WTC11 (cell line): ENCODE measurements around the gene RPL37A. TPM values are rescaled to one million over a fixed set of nuclear protein-coding genes. Genes with fewer than 3 reads are reported as not detected.

ENCODE experiments used
- ATAC-seq: fragments of 200-7000 bp; cut with Tn5 transposase; 2 replicates; pipeline ENCODE4 v1.10.0; 2021; ENCODE audit warnings: mild to moderate bottlenecking, moderate library complexity
- CTCF ChIA-PET: fragments of 300-600 bp; sonication (Branson Sonifier 250); formaldehyde crosslinking; loops from one replicate; lab custom pipeline; 2021; ENCODE audit warnings: antibody characterized with exemption; lab: Charles Lee
- POLR2A ChIA-PET: fragments of 350-600 bp; sonication (Branson Sonifier 250); formaldehyde crosslinking; loops from one replicate; lab custom pipeline; 2021; ENCODE audit warnings: antibody characterized with exemption; lab: Charles Lee
- DNase-seq: peaks from one replicate; pipeline ENCODE4 v3.0.0; 2021; ENCODE audit warnings: low spot score
- H3K27ac Mint-ChIP-seq: 2 replicates; pipeline ENCODE4 v1.8.0; 2021; ENCODE audit warnings: mixed read lengths
- H3K27me3 Mint-ChIP-seq: 2 replicates; pipeline ENCODE4 v1.8.0; 2021; ENCODE audit warnings: low read depth, mild to moderate bottlenecking, moderate library complexity, mixed read lengths
- H3K36me3 Mint-ChIP-seq: 2 replicates; pipeline ENCODE4 v1.8.0; 2021; ENCODE audit warnings: mixed read lengths
- H3K4me1 Mint-ChIP-seq: 2 replicates; pipeline ENCODE4 v1.8.0; 2022; ENCODE audit warnings: mixed read lengths
- H3K4me3 Mint-ChIP-seq: 2 replicates; pipeline ENCODE4 v1.8.0; 2021; ENCODE audit warnings: mild to moderate bottlenecking, moderate library complexity, mixed read lengths
- H3K9me3 Mint-ChIP-seq: 2 replicates; pipeline ENCODE4 v1.8.0; 2021; ENCODE audit warnings: mixed read lengths
- ARID4B ChIP-seq: sonication (generic); formaldehyde crosslinking; IDR thresholded peaks from 2 replicates; pipeline ENCODE4 v1.8.0; 2023; ENCODE audit warnings: missing genetic modification reagents, mild to moderate bottlenecking, borderline replicate concordance
- CREB1 ChIP-seq: sonication (generic); formaldehyde crosslinking; IDR thresholded peaks from 2 replicates; pipeline ENCODE4 v1.8.0; 2023; ENCODE audit warnings: mild to moderate bottlenecking, missing genetic modification reagents
- E2F4 ChIP-seq: sonication (generic); formaldehyde crosslinking; IDR thresholded peaks from 2 replicates; pipeline ENCODE4 v1.8.1; 2022; ENCODE audit warnings: low read depth, mild to moderate bottlenecking, moderate library complexity, missing genetic modification reagents, borderline replicate concordance
- EMX1 ChIP-seq: fragments of 250-450 bp; sonication (Bioruptor Pico); IDR thresholded peaks from 2 replicates; pipeline ENCODE4 v1.8.0; 2021; ENCODE audit warnings: mild to moderate bottlenecking
- FOXJ3 ChIP-seq: sonication (generic); formaldehyde crosslinking; IDR thresholded peaks from 2 replicates; pipeline ENCODE4 v1.9.0; 2021; ENCODE audit warnings: missing genetic modification reagents, mild to moderate bottlenecking, borderline replicate concordance
- FOXP1 ChIP-seq: sonication (generic); formaldehyde crosslinking; IDR thresholded peaks from 2 replicates; pipeline ENCODE4 v1.8.0; 2022; ENCODE audit warnings: missing genetic modification reagents, mild to moderate bottlenecking, moderate library complexity, borderline replicate concordance
- MXD4 ChIP-seq: fragments of 250-450 bp; sonication (Bioruptor Pico); IDR thresholded peaks from 2 replicates; pipeline ENCODE4 v1.8.0; 2021; ENCODE audit warnings: mild to moderate bottlenecking, moderate library complexity, borderline replicate concordance
- NFATC4 ChIP-seq: fragments of 250-450 bp; sonication (Bioruptor Pico); IDR thresholded peaks from 2 replicates; pipeline ENCODE4 v1.9.0; 2021; ENCODE audit warnings: mild to moderate bottlenecking
- NFE2L1 ChIP-seq: sonication (generic); formaldehyde crosslinking; IDR thresholded peaks from 2 replicates; pipeline ENCODE4 v1.8.1; 2023; ENCODE audit warnings: missing genetic modification reagents
- NR1H2 ChIP-seq: sonication (generic); formaldehyde crosslinking; IDR thresholded peaks from 2 replicates; pipeline ENCODE4 v1.9.0; 2021; ENCODE audit warnings: mild to moderate bottlenecking, moderate library complexity, missing genetic modification reagents
- OVOL2 ChIP-seq: fragments of 250-450 bp; sonication (Bioruptor Pico); IDR thresholded peaks from 2 replicates; pipeline ENCODE4 v1.9.0; 2021; ENCODE audit warnings: mild to moderate bottlenecking, borderline replicate concordance
- SMAD3 ChIP-seq: sonication (generic); formaldehyde crosslinking; IDR thresholded peaks from 2 replicates; pipeline ENCODE4 v1.8.0; 2022; ENCODE audit warnings: missing genetic modification reagents, mild to moderate bottlenecking, borderline replicate concordance
- ZBTB21 ChIP-seq: sonication (generic); formaldehyde crosslinking; IDR thresholded peaks from 2 replicates; pipeline ENCODE4 v1.8.1; 2023; ENCODE audit warnings: mild to moderate bottlenecking, missing genetic modification reagents, borderline replicate concordance
- ZBTB43 ChIP-seq: sonication (generic); formaldehyde crosslinking; IDR thresholded peaks from 2 replicates; pipeline ENCODE4 v1.8.1; 2023; ENCODE audit warnings: mild to moderate bottlenecking, missing genetic modification reagents
- ZNF219 ChIP-seq: sonication (generic); formaldehyde crosslinking; IDR thresholded peaks from 2 replicates; pipeline ENCODE4 v1.8.0; 2023; ENCODE audit warnings: missing genetic modification reagents, mild to moderate bottlenecking, borderline replicate concordance
- ZNF263 ChIP-seq: sonication (generic); formaldehyde crosslinking; IDR thresholded peaks from 2 replicates; pipeline ENCODE4 v1.8.1; 2022; ENCODE audit warnings: low read depth, mild to moderate bottlenecking, moderate library complexity, missing genetic modification reagents
- ZNF423 ChIP-seq: fragments of 250-450 bp; sonication (Bioruptor Pico); IDR thresholded peaks from 2 replicates; pipeline ENCODE4 v2.1.2; 2022; ENCODE audit warnings: mild to moderate bottlenecking, moderate library complexity
- ZNF425 ChIP-seq: fragments of 250-450 bp; sonication (Bioruptor Pico); conservative IDR thresholded peaks from 2 replicates; pipeline ENCODE4 v1.9.0; 2021; ENCODE audit warnings: mild to moderate bottlenecking
- ZNF671 ChIP-seq: fragments of 250-450 bp; sonication (Bioruptor Pico); IDR thresholded peaks from 2 replicates; pipeline ENCODE4 v1.8.0; 2021; ENCODE audit warnings: mild to moderate bottlenecking
- total RNA-seq: library from RNA; stranded (reverse); gene quantifications from 3 replicates; pipeline ENCODE4 v1.2.3, GENCODE V29; 2021
- TF ChIP-seq, protein P1 (sequence below): sonication (generic); formaldehyde crosslinking; IDR thresholded peaks from 2 replicates; pipeline ENCODE4 v1.8.0; 2023; ENCODE audit warnings: mild to moderate bottlenecking, missing genetic modification reagents
- TF ChIP-seq, protein P2 (sequence below): fragments of 250-450 bp; sonication (Bioruptor Pico); IDR thresholded peaks from 2 replicates; pipeline ENCODE4 v1.8.0; 2021; ENCODE audit warnings: mild to moderate bottlenecking

The RPL37A gene
- total RNA-seq, 1 experiment from 2014 or later = 3,135 TPM

DNA sequence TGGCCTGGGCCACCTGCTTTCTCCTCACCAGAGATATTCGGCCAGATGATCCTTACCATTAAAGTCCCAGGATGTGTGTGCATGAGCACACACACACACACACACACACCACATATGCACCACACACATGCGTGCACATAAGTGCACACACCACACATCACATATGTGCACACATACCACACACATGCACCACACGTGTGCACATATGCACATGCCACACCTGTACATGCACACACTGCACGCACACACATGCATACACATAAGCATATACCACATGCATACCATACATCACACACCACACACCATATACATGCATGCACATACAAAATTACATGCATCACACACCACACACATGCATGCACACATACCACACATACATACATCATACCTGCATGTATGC is 38.7 kb downstream of the RPL37A start (continued):
- TF ChIP-seq ZNF263 (CRISPR knock-in tag) (no peak), FOXP1 (CRISPR knock-in tag) (no peak), E2F4 (no peak), ZBTB21 (CRISPR knock-in tag) (no peak), EMX1 (CRISPR knock-in tag) (no peak), ZBTB43 (CRISPR knock-in tag) (no peak), ARID4B (CRISPR knock-in tag) (no peak), FOXJ3 (CRISPR knock-in tag) (no peak), OVOL2 (no peak)

DNA sequence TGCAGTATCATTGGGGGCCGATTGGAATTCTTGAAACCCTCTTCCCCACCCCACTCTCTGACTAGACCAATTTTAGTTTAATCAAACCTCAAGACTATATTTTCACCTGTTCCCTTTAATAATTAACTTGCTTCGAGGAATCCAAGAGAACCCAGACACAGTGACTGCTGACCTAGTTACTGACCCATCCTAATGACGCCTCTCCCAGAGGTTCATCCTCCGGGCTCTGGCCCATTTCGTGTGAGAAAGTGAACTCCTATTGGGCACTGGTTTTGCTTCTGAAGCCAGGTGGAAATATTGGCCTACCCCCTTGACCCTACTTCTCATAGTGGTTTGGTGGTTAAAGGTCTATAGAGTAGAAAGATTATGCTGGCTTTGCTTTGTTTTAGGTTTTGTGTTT is 39.9 kb downstream of the RPL37A start:
- ChIA-PET POLR2A (interaction anchor here (0.6 kb wide), 1 partner anchor 97 kb away, joined by 3 read pairs; no protein-coding TSS in a partner anchor), CTCF (interaction anchor here (1.4 to 1.6 kb wide), 2 partner anchors 19 to 128 kb away, joined by 3 to 4 read pairs; no protein-coding TSS in a partner anchor)
- DNase-seq (no peak), ATAC-seq (no peak)
- H3K9me3 Mint-ChIP-seq = peaks cover 11% of the 10 kb centered on the region
- TF ChIP-seq ZNF219 (CRISPR knock-in tag) (no peak), CREB1 (CRISPR knock-in tag) (no peak), ZNF423 (no peak), NFATC4 (CRISPR knock-in tag) (no peak), NFE2L1 (CRISPR knock-in tag) (no peak), OVOL2 (no peak), MXD4 (CRISPR knock-in tag) (no peak), SMAD3 (CRISPR knock-in tag) (no peak), ZNF425 (no peak), ZNF671 (CRISPR knock-in tag) (no peak), NR1H2 (CRISPR knock-in tag) (no peak)
- TF ChIP-seq, protein P1, sequence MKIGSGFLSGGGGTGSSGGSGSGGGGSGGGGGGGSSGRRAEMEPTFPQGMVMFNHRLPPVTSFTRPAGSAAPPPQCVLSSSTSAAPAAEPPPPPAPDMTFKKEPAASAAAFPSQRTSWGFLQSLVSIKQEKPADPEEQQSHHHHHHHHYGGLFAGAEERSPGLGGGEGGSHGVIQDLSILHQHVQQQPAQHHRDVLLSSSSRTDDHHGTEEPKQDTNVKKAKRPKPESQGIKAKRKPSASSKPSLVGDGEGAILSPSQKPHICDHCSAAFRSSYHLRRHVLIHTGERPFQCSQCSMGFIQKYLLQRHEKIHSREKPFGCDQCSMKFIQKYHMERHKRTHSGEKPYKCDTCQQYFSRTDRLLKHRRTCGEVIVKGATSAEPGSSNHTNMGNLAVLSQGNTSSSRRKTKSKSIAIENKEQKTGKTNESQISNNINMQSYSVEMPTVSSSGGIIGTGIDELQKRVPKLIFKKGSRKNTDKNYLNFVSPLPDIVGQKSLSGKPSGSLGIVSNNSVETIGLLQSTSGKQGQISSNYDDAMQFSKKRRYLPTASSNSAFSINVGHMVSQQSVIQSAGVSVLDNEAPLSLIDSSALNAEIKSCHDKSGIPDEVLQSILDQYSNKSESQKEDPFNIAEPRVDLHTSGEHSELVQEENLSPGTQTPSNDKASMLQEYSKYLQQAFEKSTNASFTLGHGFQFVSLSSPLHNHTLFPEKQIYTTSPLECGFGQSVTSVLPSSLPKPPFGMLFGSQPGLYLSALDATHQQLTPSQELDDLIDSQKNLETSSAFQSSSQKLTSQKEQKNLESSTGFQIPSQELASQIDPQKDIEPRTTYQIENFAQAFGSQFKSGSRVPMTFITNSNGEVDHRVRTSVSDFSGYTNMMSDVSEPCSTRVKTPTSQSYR (CRISPR knock-in tag) = no peak
- TF ChIP-seq, protein P2, sequence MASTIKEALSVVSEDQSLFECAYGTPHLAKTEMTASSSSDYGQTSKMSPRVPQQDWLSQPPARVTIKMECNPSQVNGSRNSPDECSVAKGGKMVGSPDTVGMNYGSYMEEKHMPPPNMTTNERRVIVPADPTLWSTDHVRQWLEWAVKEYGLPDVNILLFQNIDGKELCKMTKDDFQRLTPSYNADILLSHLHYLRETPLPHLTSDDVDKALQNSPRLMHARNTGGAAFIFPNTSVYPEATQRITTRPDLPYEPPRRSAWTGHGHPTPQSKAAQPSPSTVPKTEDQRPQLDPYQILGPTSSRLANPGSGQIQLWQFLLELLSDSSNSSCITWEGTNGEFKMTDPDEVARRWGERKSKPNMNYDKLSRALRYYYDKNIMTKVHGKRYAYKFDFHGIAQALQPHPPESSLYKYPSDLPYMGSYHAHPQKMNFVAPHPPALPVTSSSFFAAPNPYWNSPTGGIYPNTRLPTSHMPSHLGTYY = no peak
- H3K27ac Mint-ChIP-seq = no peak overlapping the region
- no peak overlapping the region for H3K4me3 Mint-ChIP-seq
- peaks cover 14% of the 10 kb centered on the region; the same call in 1 of the 2 replicates for H3K36me3 Mint-ChIP-seq
- no peaks in the 10 kb centered on the region for H3K27me3 Mint-ChIP-seq
- H3K4me1 Mint-ChIP-seq = peaks cover 21% of the 10 kb centered on the region
